GM21737 (cell line): ENCODE results near the gene BASP1.
"Not testable (repeated sequence)": the region's sequence is repeated elsewhere in the genome, so short reads cannot be mapped to it uniquely, and the experiment has no call there.

Experiments
- ATAC-seq: cut with Tn5 transposase; IDR thresholded peaks from one replicate; pipeline ENCODE4 v1.9.1; 2021; ENCODE audit warnings: mild to moderate bottlenecking, moderate library complexity; ENCODE audit not compliant: unreplicated experiment

The BASP1 gene

DNA sequence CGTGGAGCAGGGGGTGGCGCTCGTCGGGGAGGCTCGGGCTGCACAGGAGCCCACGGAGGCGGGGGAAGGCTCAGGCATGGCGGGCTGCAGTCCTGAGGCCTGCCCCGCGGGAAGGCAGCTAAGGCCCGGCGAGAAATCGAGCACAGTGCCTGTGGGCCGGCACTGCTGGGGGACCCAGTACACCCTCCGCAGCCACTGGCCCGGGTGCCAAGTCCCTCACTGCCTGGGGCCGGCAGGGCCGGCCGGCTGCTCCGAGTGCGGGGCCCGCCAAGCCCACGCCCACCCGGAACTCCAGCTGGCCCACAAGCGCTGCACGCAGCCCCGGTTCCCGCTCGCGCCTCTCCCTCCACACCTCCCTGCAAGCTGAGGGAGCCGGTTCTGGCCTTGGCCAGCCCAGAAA, 94.4 kb downstream of the BASP1 start:
- ATAC-seq, result not testable (repeated sequence)

DNA sequence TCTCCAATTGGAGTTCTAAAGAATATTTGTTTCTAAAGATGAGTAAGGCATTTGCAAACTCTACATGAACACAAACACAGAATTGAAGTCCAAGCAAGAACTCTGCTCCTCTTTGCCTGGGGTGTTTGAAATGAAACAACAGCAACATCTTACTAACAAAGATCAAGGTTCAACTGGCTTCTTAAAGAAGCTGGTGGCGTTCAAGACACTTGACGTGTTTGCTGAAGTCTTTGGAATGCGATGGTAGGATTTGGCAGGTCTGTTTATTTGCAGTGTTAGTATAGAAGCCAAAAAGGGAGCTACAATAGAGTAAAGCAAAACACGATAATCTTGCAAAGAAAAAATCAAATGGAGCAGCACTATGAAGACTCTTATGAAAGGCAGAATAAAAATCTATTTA, 94.9 kb downstream of the BASP1 start:
- no peak for ATAC-seq

DNA sequence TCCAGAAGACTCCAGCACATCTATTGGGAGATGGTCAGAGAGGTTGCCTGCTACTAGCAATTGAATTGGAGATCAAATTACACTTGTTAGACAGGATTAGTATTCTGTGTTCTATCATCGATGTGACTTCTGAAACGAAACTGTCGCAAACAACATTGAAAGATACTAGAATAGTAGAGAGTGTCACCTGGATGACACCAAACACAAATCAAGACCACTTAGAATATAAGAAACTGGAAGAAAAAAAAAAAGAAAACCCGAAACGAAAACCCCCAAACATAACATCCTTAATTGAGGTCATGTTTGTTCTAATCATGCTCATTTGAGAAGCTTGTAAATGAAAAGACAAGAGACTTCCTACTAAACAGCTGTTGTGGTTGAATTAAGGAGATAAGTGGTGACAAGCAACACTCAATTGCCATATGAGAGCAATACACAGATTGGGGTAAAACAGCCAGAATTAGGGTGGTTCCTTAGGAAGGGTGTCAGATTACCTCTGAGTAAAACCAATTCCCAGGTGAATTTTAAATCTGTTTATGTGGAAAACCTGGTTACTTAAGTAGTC, 97.6 kb downstream of the BASP1 start:
- ATAC-seq, result no peak

DNA sequence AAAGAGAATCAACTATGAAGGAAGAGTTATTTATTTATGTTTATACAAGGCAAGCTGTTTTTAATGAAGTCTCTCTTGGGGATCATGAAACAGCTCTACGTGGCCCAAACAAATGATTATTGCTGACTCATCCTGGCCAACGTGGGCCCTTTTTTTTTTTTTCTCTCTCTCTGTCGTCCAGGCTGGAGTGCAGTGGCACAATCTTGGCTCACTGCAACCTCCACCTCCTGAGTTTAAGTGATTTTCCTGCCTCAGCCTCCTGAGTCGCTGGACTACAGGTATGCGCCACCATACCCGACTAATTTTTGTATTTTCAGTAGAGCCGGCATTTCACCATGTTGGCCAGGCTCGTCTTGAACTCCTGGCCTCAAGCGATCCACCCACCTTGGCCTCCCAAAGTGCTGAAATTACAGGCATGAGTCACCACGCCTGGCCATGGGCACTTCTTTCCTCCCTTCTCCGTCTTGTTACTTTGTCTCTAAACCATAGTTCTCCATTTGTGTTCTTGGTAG, 98.3 kb downstream of the BASP1 start:
- no peak for ATAC-seq

DNA sequence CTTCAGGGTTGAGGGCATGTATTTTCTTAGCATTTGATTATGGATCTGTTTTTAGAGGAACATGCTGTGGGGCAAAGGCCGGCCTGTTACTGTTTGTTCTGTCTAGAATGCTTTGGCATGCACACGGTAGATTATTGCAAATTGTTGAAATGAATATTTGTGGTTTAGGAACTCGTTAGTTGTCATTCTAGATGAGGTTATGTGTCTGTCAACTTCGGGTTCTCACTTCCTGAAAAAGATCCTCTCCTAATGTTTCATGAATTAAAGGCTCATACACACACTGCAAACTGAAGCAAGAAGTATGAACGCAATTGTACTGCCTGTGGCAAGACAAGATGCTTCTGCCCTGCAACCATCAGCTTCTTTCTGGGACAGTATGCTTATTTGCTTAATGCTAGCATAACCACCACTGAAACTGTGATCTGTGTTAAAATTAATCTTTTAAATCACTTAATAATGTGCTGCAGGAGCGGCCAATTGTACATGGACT, 99.6 kb downstream of the BASP1 start:
- peak; percentile 79 for ATAC-seq

DNA sequence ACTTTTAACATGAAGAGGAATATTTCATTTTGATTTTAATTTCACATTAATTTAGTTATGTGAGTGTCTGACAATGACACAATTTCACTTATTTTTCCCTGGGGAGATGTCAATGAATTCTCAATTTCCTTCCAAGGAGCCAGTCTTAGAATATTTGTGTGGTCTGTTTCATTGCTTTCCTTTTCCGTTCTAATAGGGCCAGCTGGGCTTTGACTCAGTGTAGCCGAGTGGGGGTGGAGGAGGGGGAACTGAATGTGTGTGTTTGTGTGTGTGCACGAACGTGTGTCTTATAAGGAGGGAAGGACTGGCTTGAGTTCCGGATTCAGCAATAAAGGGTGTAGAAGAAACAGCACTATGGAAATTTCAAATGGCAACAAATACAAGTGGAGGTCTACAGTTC, 100.0 kb downstream of the BASP1 start:
- ATAC-seq, result peak; percentile 38

DNA sequence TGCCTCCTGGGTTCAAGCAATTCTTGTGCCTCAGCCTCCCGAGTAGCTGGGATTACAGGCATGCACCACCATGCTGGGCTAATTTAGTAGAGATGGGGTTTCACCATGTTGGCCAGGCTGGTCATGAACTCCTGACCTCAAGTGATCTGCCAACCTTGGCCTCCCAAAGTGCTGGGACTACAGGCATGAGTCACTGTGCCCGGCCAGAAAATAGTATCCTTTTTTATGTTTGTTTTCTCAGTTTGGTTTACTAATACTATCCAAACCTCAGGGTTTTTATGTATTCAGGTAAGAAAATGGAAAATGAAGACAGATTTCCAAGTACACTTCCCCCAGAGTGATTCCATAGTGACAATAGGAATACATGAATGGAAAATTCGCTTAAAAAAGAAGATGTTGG, 101.7 kb downstream of the BASP1 start:
- ATAC-seq, result not testable (repeated sequence)

DNA sequence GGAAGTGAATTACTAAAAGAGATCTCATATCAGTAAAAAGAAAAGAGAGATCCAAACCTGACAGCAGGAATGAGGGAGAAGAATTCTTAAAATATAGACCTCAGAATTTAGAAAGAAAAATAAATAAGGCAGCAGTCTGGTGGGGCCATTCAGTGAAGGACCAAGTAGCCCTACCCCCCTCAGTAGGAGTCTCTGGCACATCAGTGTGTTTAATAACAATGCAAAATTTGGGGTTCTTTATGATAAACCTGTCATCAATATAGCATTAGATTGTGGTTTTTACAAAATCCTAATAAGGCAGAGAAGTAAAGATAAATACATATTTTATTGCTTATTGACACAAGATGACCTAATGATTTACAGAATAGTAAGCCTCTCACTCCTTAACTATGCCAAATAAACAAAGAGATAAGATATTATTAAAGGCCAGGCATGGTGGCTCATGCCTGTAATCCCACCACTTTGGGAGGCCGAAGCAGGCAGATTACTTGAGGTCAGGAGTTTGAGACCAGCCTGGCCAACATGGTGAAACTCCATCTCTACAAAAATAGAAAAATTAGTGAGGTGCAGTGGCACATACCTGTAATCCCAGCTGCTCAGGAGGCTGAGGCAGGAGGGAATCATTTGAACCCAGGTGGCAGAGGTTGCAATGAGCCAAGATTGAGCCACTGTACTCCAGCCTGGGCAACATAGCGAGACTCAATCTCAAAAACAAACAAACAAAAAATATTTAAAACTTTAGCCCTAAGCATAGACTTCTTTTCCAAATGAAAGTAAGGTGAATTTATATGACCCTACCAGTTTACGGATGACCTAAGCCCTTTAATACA, 108.6 kb downstream of the BASP1 start:
- ATAC-seq, result no peak
